ENCODE results near the gene SNTG2.

SNTG2 gene

GRCh38 chr2:1370461-1370860 lies 419.8 kb downstream of the SNTG2 start:
- no peak for ATAC-seq
- no peak for TF ChIP-seq CSRNP3 (CRISPR knock-in tag; IDR thresholded peaks at IDR 0.05)
- TF ChIP-seq OSR1 (CRISPR knock-in tag; IDR thresholded peaks at IDR 0.05): no peak
- no peak for TF ChIP-seq ZFP30 (CRISPR knock-in tag; IDR thresholded peaks at IDR 0.05)
- no peak for TF ChIP-seq GLIS3 (CRISPR knock-in tag; IDR thresholded peaks at IDR 0.05)
- no peak for TF ChIP-seq CSDC2 (CRISPR knock-in tag; IDR thresholded peaks at IDR 0.05)
- TF ChIP-seq ZNF8 (CRISPR knock-in tag; IDR thresholded peaks at IDR 0.05): no peak
- TF ChIP-seq TOX (CRISPR knock-in tag; IDR thresholded peaks at IDR 0.05; ENCODE audit: borderline replicate concordance): no peak
- TF ChIP-seq TCF4 (CRISPR knock-in tag; IDR thresholded peaks at IDR 0.05; ENCODE audit: borderline replicate concordance): no peak
- no peak for TF ChIP-seq BACH2 (CRISPR knock-in tag; IDR thresholded peaks at IDR 0.05; ENCODE audit: borderline replicate concordance)
- TF ChIP-seq CREB5 (CRISPR knock-in tag; IDR thresholded peaks at IDR 0.05; ENCODE audit: low read depth): no peak
- no peak for TF ChIP-seq SNAI2 (CRISPR knock-in tag; IDR thresholded peaks at IDR 0.05)
- TF ChIP-seq ESRRG (CRISPR knock-in tag; IDR thresholded peaks at IDR 0.05): no peak
- TF ChIP-seq POU6F1 (CRISPR knock-in tag; IDR thresholded peaks at IDR 0.05; ENCODE audit: borderline replicate concordance, low read depth): no peak
- TF ChIP-seq TSHZ2 (CRISPR knock-in tag; IDR thresholded peaks at IDR 0.05): no peak
- TF ChIP-seq RARB (CRISPR knock-in tag; IDR thresholded peaks at IDR 0.05): no peak
- TF ChIP-seq ISL1 (CRISPR knock-in tag; IDR thresholded peaks at IDR 0.05): no peak
- no peak for TF ChIP-seq ZNF70 (CRISPR knock-in tag; IDR thresholded peaks at IDR 0.05)
- TF ChIP-seq ZNF565 (CRISPR knock-in tag; conservative IDR thresholded peaks at IDR 0.05; ENCODE audit: low read depth): no peak
- TF ChIP-seq ARNTL (CRISPR knock-in tag; IDR thresholded peaks at IDR 0.05; ENCODE audit: borderline replicate concordance, low read depth): no peak

- TF ChIP-seq PPARA (CRISPR knock-in tag; IDR thresholded peaks at IDR 0.05; ENCODE audit: borderline replicate concordance): no peak
- TF ChIP-seq CREB5 (CRISPR knock-in tag; IDR thresholded peaks at IDR 0.05; ENCODE audit: low read depth): no peak
- no peak for TF ChIP-seq PATZ1 (CRISPR knock-in tag; IDR thresholded peaks at IDR 0.05; ENCODE audit: borderline replicate concordance)
- TF ChIP-seq ZFP3 (CRISPR knock-in tag; IDR thresholded peaks at IDR 0.05): no peak
- no peak for TF ChIP-seq TCF4 (CRISPR knock-in tag; IDR thresholded peaks at IDR 0.05; ENCODE audit: borderline replicate concordance)
- TF ChIP-seq SNAI2 (CRISPR knock-in tag; IDR thresholded peaks at IDR 0.05): no peak
- no peak for TF ChIP-seq CSDC2 (CRISPR knock-in tag; IDR thresholded peaks at IDR 0.05)
- no peak for TF ChIP-seq CSRNP3 (CRISPR knock-in tag; IDR thresholded peaks at IDR 0.05)
- TF ChIP-seq ESRRG (CRISPR knock-in tag; IDR thresholded peaks at IDR 0.05): no peak
- ATAC-seq: no peak
Measured at GRCh38 chr2:1371082-1371481, 420.4 kb downstream of the SNTG2 start.
